Left lobe of liver (tissue), 2 donors: Measurements from ENCODE around the gene KAT5. TPM values are rescaled to one million over a fixed set of nuclear protein-coding genes. Genes with fewer than 3 reads are reported as not detected.
"Not testable (repeated sequence)": the region's sequence is repeated elsewhere in the genome, so short reads cannot be mapped to it uniquely, and the experiment has no call there.

Source experiments
- ATAC-seq: fragments of 200-7000 bp; cut with Tn5 transposase; one replicate; pipeline ENCODE4 v1.9.1; 2020; ENCODE audit warnings: mild to moderate bottlenecking, moderate library complexity
- DNase-seq: peaks from one replicate; pipeline ENCODE4 v3.0.0-alpha.2; 2020; ENCODE audit warnings: low spot score
- total RNA-seq: library from RNA; stranded (reverse); gene quantifications from one replicate; pipeline ENCODE4 v1.2.1, GENCODE V29; 2021
- donor health status: DM: no; HTN: no; CAD: no; lungs with moderate emphysema.
- donor health status: DM: no; HTN: yes; CAD: no.

Gene KAT5
- total RNA-seq, 1 donor from 2014 or later: 19.4 TPM

GRCh38 chr11:65708451-65708850 lies 3.6 kb upstream of the KAT5 start:
- DNase-seq (no peak), ATAC-seq (no peak)

- ATAC-seq: no peak
- DNase-seq: no peak
Measured at GRCh38 chr11:65709661-65710060, 2.4 kb upstream of the KAT5 start.

DNA sequence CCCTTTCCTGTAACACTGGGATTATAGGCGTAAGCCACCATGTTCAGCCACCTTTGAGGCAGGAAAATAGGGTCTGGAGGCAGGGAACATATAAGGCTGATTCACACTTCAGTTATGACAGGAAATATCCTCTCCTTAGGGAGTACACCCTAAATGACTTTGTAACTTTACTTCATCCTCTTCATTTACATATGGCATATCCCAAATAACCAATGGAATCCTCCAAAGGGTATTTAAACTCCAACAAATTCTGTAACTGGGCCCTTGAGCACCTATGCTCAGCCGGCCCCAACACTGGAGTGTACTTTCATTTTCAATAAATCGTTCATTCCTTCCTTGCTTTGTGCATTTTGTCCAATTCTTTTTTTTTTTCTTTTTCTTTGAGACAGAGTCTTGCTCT lies 1.6 kb upstream of the KAT5 start:
- DNase-seq (no peak), ATAC-seq (no peak)

DNA sequence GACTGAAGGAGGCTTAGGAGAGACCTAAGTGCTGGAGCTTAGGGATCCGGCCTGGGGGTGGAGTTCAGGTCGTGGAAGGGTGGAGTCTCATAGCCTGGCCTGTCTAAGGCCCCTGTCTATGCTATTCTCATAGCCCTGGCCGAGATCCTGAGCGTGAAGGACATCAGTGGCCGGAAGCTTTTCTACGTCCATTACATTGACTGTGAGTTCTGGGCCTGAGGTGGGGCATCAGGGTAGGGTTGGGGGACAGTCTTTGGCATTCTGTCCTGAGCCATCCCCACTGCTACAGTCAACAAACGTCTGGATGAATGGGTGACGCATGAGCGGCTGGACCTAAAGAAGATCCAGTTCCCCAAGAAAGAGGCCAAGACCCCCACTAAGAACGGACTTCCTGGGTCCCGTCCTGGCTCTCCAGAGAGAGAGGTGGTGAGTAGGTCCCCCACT lies 603 bp downstream of the KAT5 start:
- no peak for ATAC-seq

DNA sequence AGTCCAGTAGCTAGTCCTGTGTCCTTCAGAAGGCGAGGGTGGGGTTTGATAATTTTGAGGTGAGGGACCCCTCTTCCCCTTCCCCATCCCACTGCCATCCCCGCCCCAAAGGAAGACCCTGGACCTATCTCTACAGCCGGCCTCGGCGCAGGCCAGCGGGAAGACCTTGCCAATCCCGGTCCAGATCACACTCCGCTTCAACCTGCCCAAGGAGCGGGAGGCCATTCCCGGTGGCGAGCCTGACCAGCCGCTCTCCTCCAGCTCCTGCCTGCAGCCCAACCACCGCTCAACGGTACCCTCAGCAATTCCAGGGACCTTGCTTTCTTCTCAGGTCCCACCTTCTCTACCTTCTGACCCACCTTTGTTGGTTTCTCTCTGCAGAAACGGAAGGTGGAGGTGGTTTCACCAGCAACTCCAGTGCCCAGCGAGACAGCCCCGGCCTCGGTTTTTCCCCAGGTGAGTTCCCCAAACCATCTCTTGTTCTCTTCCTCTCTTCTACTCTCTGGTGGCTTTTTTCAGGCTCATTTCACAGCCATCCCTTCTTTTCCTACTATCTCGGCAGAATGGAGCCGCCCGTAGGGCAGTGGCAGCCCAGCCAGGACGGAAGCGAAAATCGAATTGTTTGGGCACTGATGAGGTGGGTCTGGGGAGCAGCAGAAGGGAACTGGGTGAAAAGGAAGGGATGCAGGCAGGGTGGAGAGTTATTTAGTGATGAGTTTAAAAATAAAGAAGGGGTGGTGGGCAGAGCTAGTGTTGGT lies 1.3 kb downstream of the KAT5 start:
- DNase-seq (peak; percentile 49), ATAC-seq (no peak)

More for the DNA sequence above, 603 bp downstream of the KAT5 start:
- no peak for DNase-seq

- DNase-seq (peak; percentile 35), ATAC-seq (no peak)
Measured at GRCh38 chr11:65714433-65714832, 2.4 kb downstream of the KAT5 start.

DNA sequence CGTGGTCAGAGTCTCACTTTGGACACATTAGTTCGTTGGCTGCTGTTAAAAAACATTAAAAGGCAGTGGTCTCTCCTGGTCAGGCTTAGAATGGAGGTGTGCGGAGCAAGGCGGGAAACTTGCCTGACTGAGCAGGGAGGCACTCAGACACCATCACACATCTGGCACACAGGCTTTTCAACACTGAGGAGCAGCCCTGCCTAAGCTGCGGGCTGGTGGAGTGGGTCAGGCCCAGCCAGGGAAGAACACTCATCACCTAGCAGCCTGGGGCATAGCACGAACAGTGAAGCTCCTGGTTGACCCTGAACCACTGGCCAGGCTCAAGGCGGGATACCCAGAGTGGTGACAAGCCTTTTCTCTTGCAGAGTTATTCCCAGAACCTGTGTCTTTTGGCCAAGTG lies 4.2 kb downstream of the KAT5 start:
- no peak for ATAC-seq

GRCh38 chr11:65716774-65717405 lies 4.8 kb downstream of the KAT5 start:
- ATAC-seq: no peak
- DNase-seq: no peak

More for the DNA sequence above, 4.2 kb downstream of the KAT5 start:
- DNase-seq: no peak

- no peak for DNase-seq
- ATAC-seq: no peak
Measured at GRCh38 chr11:65717906-65718305, 5.9 kb downstream of the KAT5 start.

- ATAC-seq (no peak), DNase-seq (no peak)
Measured at GRCh38 chr11:65718531-65718930, 6.5 kb downstream of the KAT5 start.

DNA sequence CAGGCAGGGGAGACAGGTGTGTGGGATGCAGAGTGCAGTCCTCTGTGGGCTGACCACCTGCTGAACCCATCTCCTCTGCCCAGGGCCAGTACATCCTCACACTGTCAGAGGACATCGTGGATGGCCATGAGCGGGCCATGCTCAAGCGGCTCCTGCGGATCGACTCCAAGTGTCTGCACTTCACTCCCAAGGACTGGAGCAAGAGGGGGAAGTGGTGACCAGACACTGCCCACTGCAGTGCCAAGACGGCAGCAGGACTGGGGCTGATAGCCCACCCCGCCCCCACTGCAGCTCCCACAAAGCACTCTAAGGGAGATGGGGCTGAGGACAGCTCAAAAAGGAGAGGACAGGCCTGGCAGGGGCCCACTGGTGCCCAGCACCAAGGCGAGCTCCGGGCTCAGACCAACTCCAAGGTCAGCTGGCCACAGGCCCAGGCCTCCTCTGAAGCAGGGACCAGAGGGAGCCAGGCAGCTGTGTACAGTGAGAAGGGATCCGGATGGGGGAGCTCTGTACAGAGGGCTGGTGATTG lies 7.0 kb downstream of the KAT5 start:
- ATAC-seq (peak; percentile 65), DNase-seq (peak; percentile 70)

DNA sequence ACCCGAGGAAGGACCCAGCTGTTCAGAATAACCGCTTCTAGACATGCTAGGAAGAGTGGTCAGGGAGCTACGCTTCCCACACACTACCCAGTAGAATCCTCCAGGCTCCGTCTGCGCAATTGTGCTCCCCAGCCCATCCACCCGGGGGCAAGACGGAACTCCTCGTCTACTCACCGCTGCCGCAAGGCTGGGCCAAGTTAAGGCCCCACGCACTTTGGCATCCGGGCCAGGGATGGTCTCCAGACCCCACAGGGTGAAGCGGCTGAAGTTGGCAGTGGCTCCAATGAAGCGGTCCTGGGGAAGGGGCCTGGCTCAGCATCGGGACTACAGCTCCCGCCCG lies 7.8 kb downstream of the KAT5 start:
- peak; percentile 1 for ATAC-seq
- DNase-seq: no peak

DNA sequence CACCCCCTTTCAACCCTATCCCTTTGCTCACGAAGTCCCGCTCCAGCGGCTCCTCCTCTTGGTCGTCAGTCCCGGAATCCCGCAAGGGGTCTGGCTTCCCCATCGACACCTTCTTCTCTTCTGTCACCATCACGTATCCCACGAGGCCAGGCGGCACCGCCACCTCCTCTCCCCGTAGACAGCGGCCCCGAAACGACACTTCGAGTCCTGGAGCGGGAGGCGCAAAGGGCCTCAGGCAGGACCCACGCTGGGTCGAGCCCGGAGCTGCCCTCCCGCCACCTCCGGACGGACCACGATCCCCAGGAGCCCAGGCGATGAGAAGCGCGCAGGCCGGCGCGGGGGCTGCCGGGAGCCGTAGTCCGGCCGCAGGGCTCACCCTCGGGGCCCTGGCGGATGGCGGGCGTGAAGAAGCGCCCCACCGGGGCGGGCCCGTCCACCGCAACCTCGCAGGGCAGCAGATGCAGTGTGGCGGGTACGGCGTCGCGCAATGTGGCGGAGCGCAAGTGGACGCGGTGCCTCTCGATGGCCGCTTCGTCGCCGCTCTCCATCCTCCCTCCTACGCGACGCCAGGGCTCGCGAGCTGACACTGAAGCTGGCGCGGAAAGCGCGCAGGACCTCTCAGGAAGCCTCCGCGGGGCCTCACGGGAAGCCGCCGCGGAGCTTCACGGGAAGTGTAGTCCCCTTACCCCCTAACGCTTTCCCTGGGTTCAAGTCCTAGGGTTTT lies 8.3 kb downstream of the KAT5 start, which contains the start of gene RNASEH2C:
TSS of gene RNASEH2C (minus strand) at position 588 of the 724 bp plus-strand sequence. CDS start at position 548, 40 bp downstream.
- peak; percentile 94 for ATAC-seq
- peak; percentile 88 for DNase-seq

DNA sequence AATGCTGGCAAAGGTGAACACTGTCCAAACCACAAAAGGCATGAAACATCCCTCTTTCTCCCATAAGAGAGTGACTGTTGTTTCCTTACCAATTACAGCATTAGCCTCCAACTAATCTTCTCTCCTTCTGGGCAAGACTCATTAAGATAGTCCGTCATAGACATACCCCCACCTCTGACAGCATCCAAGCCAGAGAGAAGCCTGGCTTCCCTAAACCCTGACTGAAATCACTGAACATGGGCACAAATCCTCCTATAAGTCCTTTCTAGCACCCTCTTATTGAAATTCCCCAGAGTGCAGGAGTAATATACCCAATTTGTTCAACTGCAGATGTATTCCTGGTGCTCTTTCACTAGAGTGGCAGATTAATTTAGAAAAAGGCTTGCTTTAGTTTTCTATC lies 10.2 kb downstream of the KAT5 start:
- ATAC-seq (no peak), DNase-seq (no peak)

DNA sequence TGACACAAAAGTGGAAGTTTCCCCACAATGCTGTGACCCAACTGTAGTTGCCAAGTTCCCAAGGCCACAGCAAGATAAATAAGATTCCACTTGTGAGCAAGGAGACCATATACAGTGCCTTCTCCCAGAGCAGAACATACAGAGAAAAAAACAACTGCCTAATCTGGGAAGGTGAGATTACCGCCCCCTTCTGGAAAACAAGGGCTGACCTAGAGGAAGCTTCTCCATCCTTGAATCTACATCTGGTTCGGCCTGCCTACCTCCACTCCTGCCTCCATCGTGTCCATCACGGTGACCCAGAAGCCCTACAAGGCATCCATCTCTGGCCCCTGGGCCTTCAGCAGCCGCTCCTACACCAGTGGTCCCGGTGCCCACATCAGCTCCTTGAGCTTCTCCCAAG lies 14.6 kb downstream of the KAT5 start:
- ATAC-seq (no peak), DNase-seq (no peak)

GRCh38 chr11:65727865-65728264 lies 15.8 kb downstream of the KAT5 start:
- ATAC-seq (no peak), DNase-seq (no peak)

DNA sequence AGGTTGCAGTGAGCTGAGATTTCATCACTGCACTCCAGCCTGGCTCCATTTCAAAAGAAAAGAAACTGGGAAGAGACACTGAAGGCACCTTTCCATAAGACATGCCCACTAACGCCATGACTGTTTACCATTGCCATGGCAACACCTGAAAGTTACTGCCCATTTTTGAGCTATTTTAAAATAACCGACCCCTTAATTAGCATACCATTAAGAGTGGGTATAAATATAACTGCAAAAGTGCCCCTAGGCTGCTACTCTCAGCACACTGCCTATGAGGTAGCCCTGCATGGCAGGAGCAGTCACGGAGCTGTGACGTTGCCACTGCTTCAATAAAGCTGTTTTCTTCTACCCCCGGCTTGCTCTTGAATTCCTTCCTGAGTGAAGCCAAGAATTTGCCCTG lies 18.4 kb downstream of the KAT5 start:
- ATAC-seq (no peak), DNase-seq (no peak)

DNA sequence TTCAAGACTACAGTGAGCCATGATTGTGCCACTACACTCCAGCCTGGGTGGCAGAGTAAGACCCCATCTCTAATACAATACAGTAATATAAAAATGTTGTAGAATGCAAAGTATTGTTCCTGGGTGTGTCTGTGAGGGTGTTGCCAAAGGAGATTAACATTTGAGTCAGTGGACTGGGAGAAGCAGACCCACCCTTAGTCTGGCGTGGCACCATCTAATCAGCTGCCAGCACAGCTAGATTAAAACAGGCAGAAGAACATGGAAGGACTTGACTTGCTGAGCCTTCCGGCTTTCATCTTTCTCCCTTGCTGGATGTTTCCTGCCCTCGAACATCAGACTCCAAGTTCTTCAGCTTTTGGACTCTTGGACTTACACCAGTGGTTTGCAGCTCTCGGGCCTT lies 23.1 kb downstream of the KAT5 start:
- DNase-seq, ATAC-seq: not testable (repeated sequence)

DNA sequence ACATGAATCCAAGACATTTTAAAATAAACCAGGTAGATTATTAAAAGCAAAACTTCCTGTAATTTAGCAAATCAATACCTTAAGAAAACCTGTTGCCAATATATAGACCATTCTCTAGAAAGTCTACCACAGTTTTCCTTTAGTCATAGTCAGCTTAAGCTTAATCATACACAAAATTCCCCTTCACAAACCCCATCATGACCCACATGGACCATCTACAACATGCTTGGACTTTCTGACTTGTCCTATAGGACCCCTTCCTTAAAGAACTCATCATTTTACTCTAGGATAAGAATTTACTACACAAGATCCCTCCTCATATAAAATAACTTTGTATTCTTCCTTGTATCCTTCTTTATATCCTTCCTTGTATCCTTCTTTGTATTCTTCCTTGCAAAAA lies 24.8 kb downstream of the KAT5 start:
- no peak for ATAC-seq

GRCh38 chr11:65739022-65739421 lies 27.0 kb downstream of the KAT5 start:
- DNase-seq (no peak), ATAC-seq (no peak)

More for the DNA sequence above, 24.8 kb downstream of the KAT5 start:
- no peak for DNase-seq

- no peak for ATAC-seq
- no peak for DNase-seq
Measured at GRCh38 chr11:65741185-65741584, 29.1 kb downstream of the KAT5 start.

DNA sequence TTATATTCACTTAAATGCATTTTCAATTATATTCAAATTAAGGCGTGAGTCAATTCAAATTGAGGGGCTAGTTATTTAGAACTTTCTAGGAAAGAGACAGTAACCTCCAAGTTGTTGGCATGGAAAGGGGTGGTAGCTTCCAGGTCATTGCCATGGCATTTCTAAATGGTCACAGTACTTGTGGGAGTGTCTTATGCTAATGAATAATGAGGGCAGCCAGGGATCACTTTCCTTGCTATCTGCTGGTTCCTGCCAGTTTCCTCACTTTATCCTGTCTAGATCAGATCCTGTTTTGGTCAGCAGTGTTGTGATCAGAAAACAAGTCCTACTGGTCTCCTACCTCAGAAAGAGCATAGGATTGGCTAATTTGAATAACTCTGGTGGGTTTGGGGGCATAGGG lies 30.3 kb downstream of the KAT5 start:
- DNase-seq (no peak), ATAC-seq (peak; percentile 92)
